GM06990 (cell line): ENCODE data around the gene TBC1D10A.

Experiments used
- DNase-seq: peaks from one replicate; pipeline ENCODE4 v3.0.0-alpha.2; 2011; ENCODE audit not compliant: insufficient read length; ENCODE audit errors: extremely low read depth
- H3K27me3 ChIP-seq: replicated peaks from 2 replicates; pipeline ENCODE4 v1.6.0; 2011; ENCODE audit warnings: low read length; ENCODE audit not compliant: control insufficient read depth, insufficient read depth
- H3K36me3 ChIP-seq: 2 replicates; pipeline ENCODE4 v1.5.1; 2011; ENCODE audit warnings: low read length; ENCODE audit not compliant: control insufficient read depth, insufficient read depth
- H3K4me3 ChIP-seq: replicated peaks from 2 replicates; pipeline ENCODE4 v1.5.1; 2011; ENCODE audit warnings: low read depth, mild to moderate bottlenecking, control low read depth, low read length
- TF ChIP-seq, protein P1 (sequence below): IDR thresholded peaks from 2 replicates; pipeline ENCODE4 v1.5.1; 2011; ENCODE audit warnings: low read length, control low read depth, mild to moderate bottlenecking, inconsistent platforms; ENCODE audit not compliant: insufficient read depth, poor library complexity, severe bottlenecking

The TBC1D10A gene

DNA sequence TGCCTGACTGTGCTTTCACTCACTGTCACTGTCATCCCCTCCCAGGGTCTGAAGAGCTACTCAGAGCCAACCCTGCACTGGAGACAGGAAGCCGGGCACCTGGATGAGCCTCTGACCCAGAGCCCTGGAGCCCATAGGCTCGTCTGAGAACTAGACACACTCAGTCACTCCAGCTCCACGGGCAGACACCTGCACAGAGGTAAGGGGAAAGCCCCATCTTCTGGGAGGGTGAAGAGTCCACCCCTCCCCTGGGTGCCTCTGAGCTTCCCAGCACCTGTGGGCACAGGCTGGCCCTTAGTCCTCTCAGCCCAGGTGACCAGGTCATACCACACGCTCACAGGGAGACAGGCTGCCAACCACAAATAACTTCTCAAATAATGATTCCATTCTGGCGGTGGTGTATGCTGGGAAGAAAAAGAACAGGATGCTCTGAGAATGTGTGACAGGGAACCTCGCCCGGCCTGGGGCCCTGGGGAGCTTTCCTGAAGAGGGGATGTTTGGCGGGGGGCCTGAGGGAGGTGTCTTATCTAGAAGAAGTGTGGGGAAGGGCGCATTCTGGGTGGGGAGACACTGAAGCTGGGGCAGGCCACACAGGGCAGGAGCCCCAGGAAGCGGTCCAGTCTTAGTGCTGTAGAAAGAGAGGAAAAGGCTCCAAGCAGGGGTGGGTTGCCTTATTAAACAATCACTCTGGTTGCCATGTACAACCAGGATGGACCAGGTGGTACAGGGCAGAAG lies 35.3 kb upstream of the TBC1D10A start:
- Histone ChIP-seq H3K27me3 (no peaks in the 10 kb centered on the region), H3K36me3 (no peaks in the 10 kb centered on the region; the same call in none of the 2 replicates), H3K4me3 (no peak overlapping the region)
- TF ChIP-seq, protein P1, sequence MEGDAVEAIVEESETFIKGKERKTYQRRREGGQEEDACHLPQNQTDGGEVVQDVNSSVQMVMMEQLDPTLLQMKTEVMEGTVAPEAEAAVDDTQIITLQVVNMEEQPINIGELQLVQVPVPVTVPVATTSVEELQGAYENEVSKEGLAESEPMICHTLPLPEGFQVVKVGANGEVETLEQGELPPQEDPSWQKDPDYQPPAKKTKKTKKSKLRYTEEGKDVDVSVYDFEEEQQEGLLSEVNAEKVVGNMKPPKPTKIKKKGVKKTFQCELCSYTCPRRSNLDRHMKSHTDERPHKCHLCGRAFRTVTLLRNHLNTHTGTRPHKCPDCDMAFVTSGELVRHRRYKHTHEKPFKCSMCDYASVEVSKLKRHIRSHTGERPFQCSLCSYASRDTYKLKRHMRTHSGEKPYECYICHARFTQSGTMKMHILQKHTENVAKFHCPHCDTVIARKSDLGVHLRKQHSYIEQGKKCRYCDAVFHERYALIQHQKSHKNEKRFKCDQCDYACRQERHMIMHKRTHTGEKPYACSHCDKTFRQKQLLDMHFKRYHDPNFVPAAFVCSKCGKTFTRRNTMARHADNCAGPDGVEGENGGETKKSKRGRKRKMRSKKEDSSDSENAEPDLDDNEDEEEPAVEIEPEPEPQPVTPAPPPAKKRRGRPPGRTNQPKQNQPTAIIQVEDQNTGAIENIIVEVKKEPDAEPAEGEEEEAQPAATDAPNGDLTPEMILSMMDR, result no peak
- no peak for DNase-seq

DNA sequence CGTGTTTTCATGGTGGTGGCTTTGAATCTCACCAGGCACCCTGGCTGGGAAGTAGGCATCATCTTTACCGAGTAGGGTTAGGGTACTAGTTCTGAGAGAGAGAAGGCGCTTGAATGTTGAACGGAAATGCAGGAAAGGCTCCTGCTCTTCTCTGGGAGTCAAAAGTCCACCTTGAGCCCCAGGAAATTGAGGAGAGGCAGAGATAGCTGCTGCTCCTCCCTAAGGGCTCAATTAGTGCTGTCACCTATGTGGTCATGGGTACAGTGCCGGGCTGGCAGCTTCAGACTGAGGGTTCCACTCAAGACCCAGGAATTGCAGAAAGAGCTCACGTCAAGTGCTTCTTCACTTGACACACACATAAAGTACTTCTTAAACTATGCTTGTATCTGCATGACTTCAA lies 31.8 kb upstream of the TBC1D10A start:
- TF ChIP-seq, protein P1, result no peak
- DNase-seq, result no peak
- H3K27me3 ChIP-seq, result no peaks in the 10 kb centered on the region
- no peak overlapping the region for H3K4me3 ChIP-seq
- H3K36me3 ChIP-seq, result no peaks in the 10 kb centered on the region; the same call in 1 of the 2 replicates

DNA sequence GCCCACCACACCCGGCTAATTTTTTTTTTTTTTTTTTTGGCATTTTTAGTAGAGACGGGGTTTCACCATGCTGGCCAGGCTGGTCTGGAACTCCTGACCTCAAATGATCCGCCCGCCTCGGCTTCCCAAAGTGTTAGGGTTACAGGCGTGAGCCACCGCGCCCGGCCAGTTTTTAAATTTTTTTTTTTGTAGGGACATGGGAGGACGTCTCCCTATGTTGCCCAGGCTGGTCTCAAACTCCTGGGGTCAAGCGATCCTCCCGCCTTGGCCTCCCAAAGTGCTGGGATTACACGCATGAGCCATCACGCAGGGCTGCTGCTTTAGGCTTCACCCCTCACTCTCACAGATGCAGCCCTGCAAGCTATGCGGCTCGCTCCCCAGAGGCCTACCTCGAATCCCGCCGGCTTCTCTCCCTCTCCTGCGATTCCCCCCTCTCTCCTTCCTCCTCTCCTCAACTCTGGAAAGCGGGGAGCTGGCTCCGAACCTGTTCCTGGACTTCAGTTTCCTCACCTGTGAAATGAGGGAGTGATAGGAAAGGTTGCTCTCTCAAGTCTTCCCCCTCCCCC lies 31.0 kb upstream of the TBC1D10A start:
- Histone ChIP-seq H3K27me3 (no peaks in the 10 kb centered on the region), H3K4me3 (no peak overlapping the region), H3K36me3 (peaks cover 2% of the 10 kb centered on the region)
- DNase-seq, result no peak
- TF ChIP-seq, protein P1, result no peak

DNA sequence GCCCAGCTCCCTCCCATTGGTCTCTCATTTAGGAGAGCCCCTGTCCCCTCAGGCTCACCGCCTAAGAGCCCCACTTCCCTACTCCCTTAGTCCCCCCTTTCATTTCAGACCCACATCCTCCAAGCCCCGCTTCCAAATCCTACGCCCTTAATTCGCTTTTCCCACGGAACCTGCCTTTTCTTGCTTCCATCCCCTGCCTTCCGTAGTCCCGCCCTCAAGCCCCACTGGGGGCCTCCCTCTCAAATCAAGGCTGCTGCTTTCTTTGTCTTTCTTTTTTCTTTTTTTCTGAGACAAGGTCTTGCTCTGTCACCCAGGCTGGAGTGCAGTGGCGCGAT lies 30.5 kb upstream of the TBC1D10A start:
- H3K27me3 ChIP-seq, result no peaks in the 10 kb centered on the region
- peaks cover 6% of the 10 kb centered on the region for H3K36me3 ChIP-seq
- peak overlapping the region; percentile 93 for H3K4me3 ChIP-seq
- no peak for DNase-seq
- TF ChIP-seq, protein P1, result no peak

DNA sequence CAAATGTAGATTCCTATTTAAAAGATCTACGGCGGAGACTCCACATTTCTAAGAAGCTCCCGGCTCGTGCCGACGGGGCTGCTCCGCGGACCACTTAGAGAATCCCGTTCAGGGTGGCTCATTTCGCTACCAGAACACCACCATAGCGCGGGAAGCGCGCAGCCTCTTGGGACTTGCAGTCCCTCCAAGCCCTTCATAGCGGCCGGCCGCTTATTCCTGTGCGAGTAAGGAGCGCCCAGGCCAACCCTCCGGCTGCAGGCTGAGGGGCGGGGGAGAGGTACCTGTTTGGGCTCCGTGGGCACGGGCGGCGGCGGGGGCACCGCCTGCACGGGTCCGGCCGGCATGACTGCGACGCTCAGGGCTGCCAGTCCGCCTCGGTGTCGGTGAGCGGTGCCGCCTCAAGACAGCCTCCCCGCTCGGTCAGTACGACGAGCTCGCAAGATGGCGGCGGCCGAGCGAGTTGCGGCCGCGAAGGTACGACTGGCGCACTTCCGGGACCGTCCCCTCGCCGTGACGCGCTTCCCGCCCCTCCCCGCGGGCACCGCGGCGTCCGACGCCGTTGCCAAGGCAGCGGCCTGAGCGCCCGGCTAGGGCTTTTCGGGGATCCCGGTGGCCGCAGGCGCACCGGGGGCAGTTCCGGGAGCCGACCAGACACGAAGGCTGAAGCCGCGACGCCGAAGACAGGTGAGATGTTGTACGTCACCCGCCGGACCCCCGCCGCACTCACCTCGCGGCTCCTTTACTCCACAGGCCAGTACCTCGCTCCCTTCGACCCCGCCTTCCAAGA lies 29.9 kb upstream of the TBC1D10A start, which contains the start of the genes CCDC157 and SF3A1:
Gene CCDC157, plus strand, starts transcription at position 559 of the 787 bp plus-strand sequence. CDS start 8,994 bp downstream, outside the sequence.
Gene SF3A1, minus strand, starts transcription at position 446 of the 787 bp plus-strand sequence. Its CDS starts 102 bp downstream, at position 344.
- Histone ChIP-seq H3K4me3 (peak within 1 kb of the TSS; percentile 93), H3K36me3 (peaks cover 11% of the 10 kb centered on the region), H3K27me3 (no peaks in the 10 kb centered on the region)
- TF ChIP-seq, protein P1, result no peak
- peak; percentile 95 for DNase-seq
